A549 treated with RU486 at 1 μM for 4 hours (cell line): ENCODE data around the gene RPS6KA1. TPM values are rescaled to one million over a fixed set of nuclear protein-coding genes. Genes with fewer than 3 reads are reported as not detected.

Experiments
- total RNA-seq: library from RNA; stranded (reverse); fragments of 200-300 nt; extraction: Qiagen RNA extraction; gene quantifications from 5 replicates; pipeline ENCODE4 v1.2.3, GENCODE V29; 2022; ENCODE audit warnings: low read depth

The RPS6KA1 gene
- 14.2 to 17.6 TPM (median 16.4 TPM) in 5 replicates for total RNA-seq

GRCh38 chr1:26529655-26530409 lies at the start of gene RPS6KA1:
Gene RPS6KA1 (plus strand): TSS chr1:26529761. CDS start chr1:26529921, 160 bp downstream.

Other genes starting within 250 kb of the RPS6KA1 start
- gene SH3BGRL3, start 249.7 kb upstream of the RPS6KA1 start, total RNA-seq, result 116 to 199 TPM (median 158 TPM) in 5 replicates
- 11.1 to 17.7 TPM (median 16.8 TPM) in 5 replicates for gene UBXN11, start 223.1 kb upstream of the RPS6KA1 start, total RNA-seq
- not detected in 5 replicates for gene CD52, start 211.8 kb upstream of the RPS6KA1 start, total RNA-seq
- gene CRYBG2, start 175.6 kb upstream of the RPS6KA1 start, total RNA-seq, result 0.48 to 2.0 TPM (median 1.4 TPM) in 5 replicates
- not detected in 5 replicates for gene ZNF683, start 157.0 kb upstream of the RPS6KA1 start, total RNA-seq
- 0.03 TPM in 1 of 5 replicates, not detected in the others for gene LIN28A, start 118.9 kb upstream of the RPS6KA1 start, total RNA-seq
- gene DHDDS, start 97.4 kb upstream of the RPS6KA1 start, total RNA-seq, result 21.2 to 26.7 TPM (median 23.1 TPM) in 5 replicates
- gene HMGN2, start 57.3 kb upstream of the RPS6KA1 start, total RNA-seq, result 305 to 414 TPM (median 361 TPM) in 5 replicates
- 30.6 to 33.4 TPM (median 32.4 TPM) in 5 replicates for gene ARID1A, start 166.3 kb downstream of the RPS6KA1 start, total RNA-seq